GM23338 (cell line): Measurements from ENCODE around the gene GRID1. TPM values are rescaled to one million over a fixed set of nuclear protein-coding genes. Genes with fewer than 3 reads are reported as not detected.

Experiments
- ATAC-seq: fragments of 200-7000 bp; cut with Tn5 transposase; 3 replicates; pipeline ENCODE4 v1.9.1; 2020
- DNase-seq: peaks from one replicate; pipeline ENCODE4 v3.0.0-alpha.2; 2015; ENCODE audit warnings: low spot score
- H2AFZ ChIP-seq: fragments of 200-600 bp; sonication (generic); 2 replicates; pipeline ENCODE4 v1.8.0; 2016; ENCODE audit warnings: antibody characterized with exemption, mild to moderate bottlenecking, moderate library complexity
- H3F3A ChIP-seq: fragments of 200-600 bp; sonication (generic); replicated peaks from 2 replicates; pipeline ENCODE4 v1.8.0; 2017; ENCODE audit warnings: antibody characterized with exemption, mixed run types, low read depth
- H3K27ac ChIP-seq: fragments of 200-600 bp; sonication (generic); 2 replicates; pipeline ENCODE4 v1.6.1; 2016; ENCODE audit warnings: low read depth
- H3K27me3 ChIP-seq: fragments of 200-600 bp; sonication (generic); 2 replicates; pipeline ENCODE4 v1.8.0; 2016; ENCODE audit warnings: mild to moderate bottlenecking, mixed run types, moderate library complexity; ENCODE audit not compliant: insufficient read depth
- H3K36me3 ChIP-seq: fragments of 200-600 bp; sonication (generic); 2 replicates; pipeline ENCODE4 v1.8.0; 2016; ENCODE audit warnings: mild to moderate bottlenecking; ENCODE audit not compliant: insufficient read depth
- H3K4me1 ChIP-seq: fragments of 200-600 bp; sonication (generic); 2 replicates; pipeline ENCODE4 v1.8.0; 2016; ENCODE audit warnings: mild to moderate bottlenecking, moderate library complexity; ENCODE audit not compliant: insufficient read depth
- H3K4me2 ChIP-seq: fragments of 200-600 bp; sonication (generic); 2 replicates; pipeline ENCODE4 v1.7.1; 2017; ENCODE audit warnings: mixed run types
- H3K4me3 ChIP-seq: fragments of 200-600 bp; sonication (generic); 2 replicates; pipeline ENCODE4 v1.6.1; 2016; ENCODE audit warnings: mixed run types
- H3K79me2 ChIP-seq: fragments of 200-600 bp; sonication (generic); replicated peaks from 2 replicates; pipeline ENCODE4 v1.8.0; 2017; ENCODE audit warnings: mild to moderate bottlenecking; ENCODE audit not compliant: insufficient read depth
- H3K9me2 ChIP-seq: fragments of 200-600 bp; sonication (generic); 2 replicates; pipeline ENCODE4 v1.8.0; 2017; ENCODE audit not compliant: insufficient read depth
- H4K20me1 ChIP-seq: fragments of 200-600 bp; sonication (generic); replicated peaks from 2 replicates; pipeline ENCODE4 v1.8.0; 2017; ENCODE audit warnings: mild to moderate bottlenecking; ENCODE audit not compliant: insufficient read depth
- H3K27ac Mint-ChIP-seq: 2 replicates; pipeline ENCODE4 v1.8.0; 2020; ENCODE audit warnings: inconsistent platforms, mild to moderate bottlenecking, moderate library complexity, mixed read lengths
- H3K27me3 Mint-ChIP-seq: 3 replicates; pipeline ENCODE4 v1.8.0; 2022; ENCODE audit warnings: low read depth, mild to moderate bottlenecking, moderate library complexity, mixed read lengths, inconsistent platforms; ENCODE audit not compliant: insufficient read depth, poor library complexity
- H3K36me3 Mint-ChIP-seq: 3 replicates; pipeline ENCODE4 v1.8.0; 2021; ENCODE audit warnings: low read depth, mild to moderate bottlenecking, inconsistent platforms, moderate library complexity, mixed read lengths
- H3K4me1 Mint-ChIP-seq: 3 replicates; pipeline ENCODE4 v1.8.0; 2020; ENCODE audit warnings: mild to moderate bottlenecking, inconsistent platforms, mixed read lengths
- H3K4me3 Mint-ChIP-seq: 3 replicates; pipeline ENCODE4 v1.8.0; 2021; ENCODE audit warnings: moderate library complexity, mild to moderate bottlenecking, inconsistent platforms, mixed read lengths
- H3K9me3 Mint-ChIP-seq: 3 replicates; pipeline ENCODE4 v1.8.0; 2020; ENCODE audit warnings: moderate library complexity, mild to moderate bottlenecking, inconsistent platforms, mixed read lengths
- CTCF ChIP-seq, 2 experiments: fragments of 200-600 bp in 1 of 2; sonication (generic) in 1 of 2; conservative IDR thresholded peaks; 2 replicates each; pipeline versions ENCODE4 v1.5.1 to v1.6.1; 2016 to 2017; ENCODE audit warnings: antibody characterized with exemption in 2 of 2, low read depth in 2 of 2, mild to moderate bottlenecking in 2 of 2, moderate library complexity in 1 of 2
- EZH2 ChIP-seq: fragments of 200-600 bp; sonication (generic); IDR thresholded peaks from one replicate; pipeline ENCODE4 v1.8.0; 2017; ENCODE audit warnings: antibody characterized with exemption, mild to moderate bottlenecking, low read depth; ENCODE audit not compliant: unreplicated experiment
- EZH2phosphoT487 ChIP-seq: fragments of 200-600 bp; sonication (generic); IDR thresholded peaks from one replicate; pipeline ENCODE4 v1.8.1; 2018; ENCODE audit warnings: antibody characterized with exemption; ENCODE audit not compliant: unreplicated experiment
- JUNB ChIP-seq: IDR thresholded peaks from one replicate; pipeline ENCODE4 v1.6.1; 2016; ENCODE audit warnings: antibody characterized with exemption; ENCODE audit not compliant: unreplicated experiment
- POLR2AphosphoS5 ChIP-seq: IDR thresholded peaks from 2 replicates; pipeline ENCODE4 v1.6.1; 2016; ENCODE audit warnings: antibody characterized with exemption, low read depth
- ZNF462 ChIP-seq: fragments of 250-450 bp; sonication (Bioruptor Pico); IDR thresholded peaks from 2 replicates; pipeline ENCODE4 v1.5.0; 2020; ENCODE audit warnings: mild to moderate bottlenecking, moderate library complexity
- polyA plus RNA-seq: library from polyadenylated mRNA; unstranded; fragments of >200 nt; fragmentation: Nextera tagmentation; extraction: Ambion mirVana; gene quantifications from 2 replicates; pipeline ENCODE4 v1.2.1, GENCODE V29; 2016
- total RNA-seq: library from RNA; depleted of rRNA; stranded (reverse); fragments of >200 nt; shearing (Covaris generic); gene quantifications from 2 replicates; pipeline ENCODE4 v1.2.3, GENCODE V29; 2014

Gene GRID1
- total and polyA plus RNA-seq, 2 experiments from 2014 or later, result 0.14 to 0.15 TPM

- H3K27me3 Mint-ChIP-seq, result peaks cover 6% of the 10 kb centered on the region
- H3K36me3 ChIP-seq, result no peaks in the 10 kb centered on the region
- H3K4me2 ChIP-seq, result no peak overlapping the region
- H3K4me1 Mint-ChIP-seq, result no peaks in the 10 kb centered on the region
- H3K36me3 Mint-ChIP-seq, result peaks cover 15% of the 10 kb centered on the region
- H3K4me3 ChIP-seq, result no peak overlapping the region
- peaks cover 90% of the 10 kb centered on the region for H3K9me3 Mint-ChIP-seq
- H3K27ac ChIP-seq, result no peak overlapping the region
- H3K27ac Mint-ChIP-seq, result no peak overlapping the region
- no peaks in the 10 kb centered on the region for H3K4me1 ChIP-seq
- DNase-seq (no peak), ATAC-seq (no peak)
- H3K79me2 ChIP-seq, result no peaks in the 10 kb centered on the region
- H3K9me2 ChIP-seq, result no peaks in the 10 kb centered on the region
- no peaks in the 10 kb centered on the region for H4K20me1 ChIP-seq
- no peaks in the 10 kb centered on the region for H3K27me3 ChIP-seq
- no peak for TF ChIP-seq EZH2
- no peaks in the 10 kb centered on the region for H3F3A ChIP-seq
- no peak overlapping the region for H2AFZ ChIP-seq
- no peak overlapping the region for H3K4me3 Mint-ChIP-seq
These were observed 330.1 kb downstream of the GRID1 start for GRCh38 chr10:86036544-86036831.

- Histone ChIP-seq H4K20me1 (no peaks in the 10 kb centered on the region), H3K9me2 (no peaks in the 10 kb centered on the region), H3K27ac (no peak overlapping the region), H3K4me1 (no peaks in the 10 kb centered on the region), H2AFZ (no peak overlapping the region), H3K36me3 (no peaks in the 10 kb centered on the region), H3K27me3 (no peaks in the 10 kb centered on the region), H3F3A (no peaks in the 10 kb centered on the region), H3K4me2 (no peak overlapping the region), H3K79me2 (no peaks in the 10 kb centered on the region), H3K4me3 (no peak overlapping the region)
- no peak overlapping the region for H3K27ac Mint-ChIP-seq
- no peak overlapping the region for H3K4me3 Mint-ChIP-seq
- peaks cover 90% of the 10 kb centered on the region for H3K9me3 Mint-ChIP-seq
- no peak for DNase-seq
- H3K4me1 Mint-ChIP-seq, result no peaks in the 10 kb centered on the region
- no peak for TF ChIP-seq ZNF462 (CRISPR knock-in tag)
- no peak for TF ChIP-seq CTCF (conservative IDR thresholded peaks at IDR 0.05; ENCODE audit: low read depth in 2 of 2)
- no peak for TF ChIP-seq POLR2AphosphoS5
- TF ChIP-seq EZH2phosphoT487, result no peak
- no peak for TF ChIP-seq JUNB
- no peak for TF ChIP-seq EZH2
- no peak for ATAC-seq
- peaks cover 6% of the 10 kb centered on the region for H3K27me3 Mint-ChIP-seq
- H3K36me3 Mint-ChIP-seq, result peaks cover 21% of the 10 kb centered on the region
These were observed 330.6 kb downstream of the GRID1 start for GRCh38 chr10:86035791-86036543.
